Smooth muscle cell (in vitro differentiated cells): Measurements from ENCODE around the gene MLLT10. TPM values are rescaled to one million over a fixed set of nuclear protein-coding genes. Genes with fewer than 3 reads are reported as not detected.

Experiments used
- DNase-seq: peaks from one replicate; lab custom pipeline; 2025; ENCODE audit not compliant: unreplicated experiment; lab: John Stamatoyannopoulos, UW
- H2AFZ ChIP-seq: fragments of 200-600 bp; sonication (generic); 2 replicates; pipeline ENCODE4 v1.6.0; 2016; ENCODE audit warnings: antibody characterized with exemption, low read depth, mild to moderate bottlenecking
- H3F3A ChIP-seq: fragments of 200-600 bp; sonication (generic); 2 replicates; pipeline ENCODE4 v1.6.0; 2017; ENCODE audit warnings: antibody characterized with exemption, low read depth
- H3K27ac ChIP-seq: fragments of 200-600 bp; sonication (generic); 2 replicates; pipeline ENCODE4 v1.5.1; 2016; ENCODE audit warnings: low read depth, mild to moderate bottlenecking
- H3K27me3 ChIP-seq: fragments of 200-600 bp; sonication (generic); 2 replicates; pipeline ENCODE4 v1.6.1; 2016; ENCODE audit warnings: low read depth, mild to moderate bottlenecking
- H3K36me3 ChIP-seq: fragments of 200-600 bp; sonication (generic); 2 replicates; pipeline ENCODE4 v1.5.1; 2016; ENCODE audit warnings: low read depth
- H3K4me1 ChIP-seq: fragments of 200-600 bp; sonication (generic); 2 replicates; pipeline ENCODE4 v1.5.1; 2016; ENCODE audit warnings: low read depth
- H3K4me2 ChIP-seq: fragments of 200-600 bp; sonication (generic); 2 replicates; pipeline ENCODE4 v1.6.0; 2016; ENCODE audit warnings: mild to moderate bottlenecking
- H3K4me3 ChIP-seq: fragments of 200-600 bp; sonication (generic); 2 replicates; pipeline ENCODE4 v1.5.1; 2016; ENCODE audit warnings: mild to moderate bottlenecking
- H3K79me2 ChIP-seq: fragments of 200-600 bp; sonication (generic); 2 replicates; pipeline ENCODE4 v1.6.0; 2016; ENCODE audit warnings: low read depth, mild to moderate bottlenecking
- H3K9ac ChIP-seq: fragments of 200-600 bp; sonication (generic); 2 replicates; pipeline ENCODE4 v1.6.0; 2016; ENCODE audit warnings: low read depth
- H3K9me3 ChIP-seq: fragments of 200-600 bp; sonication (generic); replicated peaks from 2 replicates; pipeline ENCODE4 v1.5.1; 2016; ENCODE audit warnings: low read depth
- H4K20me1 ChIP-seq: fragments of 200-600 bp; sonication (generic); 2 replicates; pipeline ENCODE4 v1.6.0; 2016; ENCODE audit warnings: low read depth
- CTCF ChIP-seq: fragments of 200-600 bp; sonication (generic); IDR thresholded peaks from 2 replicates; pipeline ENCODE4 v1.5.1; 2017; ENCODE audit warnings: borderline replicate concordance, mild to moderate bottlenecking, antibody characterized with exemption; ENCODE audit not compliant: insufficient read depth, poor library complexity, severe bottlenecking
- WGBS: methylation state at CpG from one replicate; pipeline ENCODE4 v1.1.7; 2016; ENCODE audit warnings: low lambda C conversion rate; 5-methylcytosine and 5-hydroxymethylcytosine counted together
- polyA plus RNA-seq: library from polyadenylated mRNA; unstranded; fragments of >200 nt; fragmentation: Nextera tagmentation; extraction: Ambion mirVana; gene quantifications from 2 replicates; pipeline ENCODE4 v1.2.1, GENCODE V29; 2016
- total RNA-seq: library from RNA; depleted of rRNA; stranded (reverse); fragments of >200 nt; gene quantifications from 2 replicates; pipeline ENCODE4 v1.2.3, GENCODE V29; 2014

Gene MLLT10
- total and polyA plus RNA-seq, 2 experiments from 2014 or later, result 6.8 to 43.6 TPM

DNA sequence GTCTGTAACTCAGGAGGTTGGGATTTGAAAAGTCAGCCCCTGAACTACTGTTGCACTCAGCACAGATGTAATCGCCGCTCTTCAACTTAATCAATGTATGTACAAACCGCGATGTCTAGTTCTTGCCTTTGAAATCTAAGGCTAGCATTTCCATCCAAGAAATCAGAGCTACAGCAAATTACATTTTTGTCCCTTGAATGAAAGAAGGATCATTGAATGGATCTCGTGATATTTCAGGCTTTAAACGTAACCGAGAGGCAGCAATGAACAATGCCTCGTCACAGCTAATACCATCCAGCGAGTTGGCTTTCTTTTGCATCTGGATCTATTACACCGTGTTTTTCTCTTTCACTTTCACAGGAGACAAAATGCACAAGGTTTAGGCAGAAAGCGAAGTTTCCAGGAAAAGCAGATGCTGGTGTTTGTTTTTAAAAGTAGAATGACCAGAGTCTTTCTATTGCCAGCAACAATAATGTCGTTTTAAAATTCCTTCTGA is 14.0 kb upstream of the MLLT10 start:
- peak overlapping the region; percentile 70 for H3K9ac ChIP-seq
- peaks cover 55% of the 10 kb centered on the region for H3K4me1 ChIP-seq
- no peaks in the 10 kb centered on the region for H4K20me1 ChIP-seq
- no peaks in the 10 kb centered on the region for H3K27me3 ChIP-seq
- 3% methylated on average over 12 of the region's 12 CpGs for WGBS
- TF ChIP-seq CTCF, result no peak
- H3K9me3 ChIP-seq, result no peaks in the 10 kb centered on the region
- H3K4me2 ChIP-seq, result peak overlapping the region; percentile 98
- H3F3A ChIP-seq, result peaks cover 8% of the 10 kb centered on the region
- H2AFZ ChIP-seq, result peak overlapping the region; percentile 86
- no peak for DNase-seq
- peak overlapping the region; percentile 82 for H3K27ac ChIP-seq
- peaks cover 55% of the 10 kb centered on the region for H3K79me2 ChIP-seq
- H3K36me3 ChIP-seq, result no peaks in the 10 kb centered on the region
- H3K4me3 ChIP-seq, result peak overlapping the region; percentile 61

GRCh38 chr10:21520509-21520908 is 13.5 kb upstream of the MLLT10 start:
- Histone ChIP-seq H3K9me3 (no peaks in the 10 kb centered on the region), H3K4me2 (peak overlapping the region; percentile 98), H3F3A (peaks cover 13% of the 10 kb centered on the region), H2AFZ (peak overlapping the region; percentile 71), H3K27ac (peak overlapping the region; percentile 82), H3K4me1 (peaks cover 53% of the 10 kb centered on the region), H3K27me3 (no peaks in the 10 kb centered on the region), H3K79me2 (peaks cover 50% of the 10 kb centered on the region), H3K36me3 (no peaks in the 10 kb centered on the region), H3K4me3 (peak overlapping the region; percentile 61), H4K20me1 (no peaks in the 10 kb centered on the region), H3K9ac (peak overlapping the region; percentile 70)
- no peak for DNase-seq
- no peak for TF ChIP-seq CTCF

- H2AFZ ChIP-seq, result peak overlapping the region; percentile 71
Observed at GRCh38 chr10:21520949-21521348, 13.1 kb upstream of the MLLT10 start.

More at GRCh38 chr10:21520949-21521348, 13.1 kb upstream of the MLLT10 start:
- Histone ChIP-seq H3K27me3 (no peaks in the 10 kb centered on the region), H3K4me2 (peak overlapping the region; percentile 98), H3K9me3 (no peaks in the 10 kb centered on the region), H4K20me1 (no peaks in the 10 kb centered on the region), H3F3A (peaks cover 15% of the 10 kb centered on the region), H3K79me2 (peaks cover 46% of the 10 kb centered on the region), H3K9ac (no peak overlapping the region), H3K4me3 (peak overlapping the region; percentile 61), H3K36me3 (no peaks in the 10 kb centered on the region), H3K27ac (peak overlapping the region; percentile 82), H3K4me1 (peaks cover 49% of the 10 kb centered on the region)
- WGBS, result 52% methylated on average over 8 of the region's 8 CpGs
- DNase-seq, result no peak
- no peak for TF ChIP-seq CTCF
